ENCODE results near the gene NMT2.

The NMT2 gene

DNA sequence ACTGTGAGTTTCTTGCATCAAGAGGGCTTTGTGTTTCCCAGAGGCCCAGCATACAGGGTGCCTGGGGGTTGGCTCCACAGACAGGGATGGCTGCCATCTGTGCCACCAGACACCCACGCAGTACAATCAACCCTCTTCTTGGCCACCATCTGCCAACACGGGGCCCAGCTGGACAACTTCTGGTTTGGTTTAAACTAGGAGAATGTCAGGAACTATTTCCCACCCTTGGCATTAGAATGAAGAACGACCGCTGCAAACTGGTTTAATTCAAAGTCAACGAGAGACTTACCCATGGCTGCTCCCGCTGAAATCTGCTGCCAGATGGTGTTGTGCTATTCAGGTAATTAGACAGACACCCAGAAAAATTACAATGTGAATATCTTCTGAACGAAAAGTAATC lies 27.8 kb downstream of the NMT2 start:
- no peak for DNase-seq

DNA sequence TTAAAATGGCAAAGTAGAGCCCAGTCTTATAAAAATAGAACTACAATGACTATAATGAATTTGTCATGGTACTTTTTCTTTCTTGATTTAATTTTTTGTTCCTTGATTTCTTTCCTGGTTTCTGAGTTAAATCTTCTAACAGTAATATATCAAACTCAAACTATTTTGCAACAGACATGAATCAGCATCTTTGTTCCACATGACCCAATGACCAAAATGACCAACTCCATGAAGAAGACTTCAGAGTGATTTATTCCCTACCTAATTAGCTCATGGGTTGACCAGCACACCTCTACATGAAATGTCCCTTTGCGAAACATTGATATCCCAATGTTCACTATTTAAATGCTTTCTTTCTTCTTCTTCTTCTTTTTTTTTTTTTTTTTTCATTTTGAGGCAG lies 30.9 kb downstream of the NMT2 start:
- peak; percentile 7 to 39 (median 30) for DNase-seq

DNA sequence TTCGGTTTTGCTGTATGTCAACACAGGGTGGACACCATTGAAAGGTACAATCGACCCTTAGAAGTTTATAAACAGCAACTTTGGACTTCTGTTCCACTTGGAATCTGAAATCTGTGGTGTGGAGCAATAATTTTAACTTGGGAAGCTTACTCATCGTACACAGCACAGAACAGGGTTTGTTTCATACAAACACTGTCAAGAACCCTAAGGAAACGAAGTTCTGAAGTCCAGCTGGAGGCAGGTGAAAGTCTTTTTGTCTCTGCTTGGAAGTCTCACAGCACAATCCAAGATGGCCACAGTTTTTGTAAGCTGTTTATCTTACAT lies 31.5 kb downstream of the NMT2 start:
- DNase-seq: no peak

DNA sequence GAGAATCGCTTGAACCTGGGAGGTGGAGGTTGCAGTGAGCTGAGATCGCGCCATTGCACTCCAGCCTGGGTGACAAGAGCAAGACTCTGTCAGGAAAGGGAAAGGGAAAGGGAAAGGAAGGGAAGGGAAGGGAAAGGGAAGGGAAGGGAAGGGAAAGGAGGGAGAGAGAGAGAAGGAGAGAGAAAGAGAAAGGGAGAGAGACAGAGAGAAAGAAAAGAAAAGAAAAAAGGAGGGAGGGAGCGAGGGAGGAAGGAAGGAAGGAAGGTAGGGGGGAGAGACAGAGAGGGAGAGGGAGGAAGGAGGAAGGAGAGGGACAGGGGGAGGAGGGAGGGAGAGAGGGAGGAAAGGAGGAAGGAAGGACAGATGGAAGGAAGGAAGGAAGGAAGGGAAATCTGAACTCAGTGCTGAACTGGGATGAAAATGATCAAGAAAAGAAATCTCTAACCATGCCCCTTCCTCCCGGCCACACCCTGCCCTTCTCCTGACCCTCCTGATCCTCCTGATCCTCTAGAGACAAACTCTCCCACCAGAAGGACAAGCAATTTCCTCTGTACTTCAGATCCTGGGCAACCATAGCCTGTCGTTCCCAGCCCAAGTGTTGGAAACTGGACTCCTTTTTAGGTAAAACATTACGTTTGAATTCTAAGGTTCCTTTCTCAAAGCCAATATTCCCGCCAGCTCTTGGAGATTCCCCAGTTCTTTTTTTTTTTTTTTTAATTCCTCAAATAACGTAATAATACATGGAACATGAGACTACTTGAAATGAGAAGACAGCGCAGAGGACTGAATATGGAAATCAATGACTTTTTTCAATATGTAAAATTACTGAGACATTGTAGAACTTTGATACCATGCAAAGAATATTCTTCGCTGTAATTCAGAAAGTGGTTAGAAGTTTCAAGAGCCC lies 32.1 kb downstream of the NMT2 start:
- DNase-seq: no peak

DNA sequence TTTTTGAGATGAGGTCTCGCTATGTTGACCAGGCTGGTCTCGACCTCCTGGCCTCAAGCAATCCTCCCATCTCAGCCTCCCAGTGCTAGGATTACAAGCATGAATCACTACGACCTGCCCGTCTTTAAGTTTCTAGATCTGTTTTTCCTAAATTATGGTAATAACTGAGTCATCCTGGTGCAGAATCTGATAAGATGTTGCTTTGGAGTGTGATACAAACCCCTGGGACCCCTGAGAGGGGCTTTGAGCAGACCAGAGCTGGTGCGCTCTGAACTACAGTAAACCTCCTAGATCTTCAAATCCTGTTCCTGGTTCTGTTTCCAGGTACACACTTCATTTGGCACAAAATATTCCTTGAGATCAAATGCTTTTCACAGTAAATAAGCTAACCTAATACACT lies 37.2 kb downstream of the NMT2 start:
- no peak for DNase-seq

DNA sequence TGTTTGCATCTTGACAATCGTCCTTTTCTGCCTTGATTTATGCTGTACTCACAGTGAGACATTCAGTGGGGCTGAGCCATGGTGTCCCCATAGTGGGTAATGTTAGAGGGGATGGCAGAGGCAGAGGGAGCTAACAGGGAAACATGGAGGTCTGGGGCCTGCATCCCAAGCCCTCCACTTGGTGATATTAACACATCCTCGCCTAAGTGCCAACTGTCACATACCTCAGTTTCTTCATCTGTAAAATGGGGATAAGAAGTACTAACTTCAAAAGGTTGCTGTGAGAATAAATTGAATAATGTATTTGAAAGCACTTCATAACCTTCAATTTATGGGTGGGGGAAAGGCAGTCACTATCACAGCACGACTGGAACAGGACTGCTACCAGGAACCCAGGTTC lies 43.6 kb downstream of the NMT2 start:
- no peak for DNase-seq

DNA sequence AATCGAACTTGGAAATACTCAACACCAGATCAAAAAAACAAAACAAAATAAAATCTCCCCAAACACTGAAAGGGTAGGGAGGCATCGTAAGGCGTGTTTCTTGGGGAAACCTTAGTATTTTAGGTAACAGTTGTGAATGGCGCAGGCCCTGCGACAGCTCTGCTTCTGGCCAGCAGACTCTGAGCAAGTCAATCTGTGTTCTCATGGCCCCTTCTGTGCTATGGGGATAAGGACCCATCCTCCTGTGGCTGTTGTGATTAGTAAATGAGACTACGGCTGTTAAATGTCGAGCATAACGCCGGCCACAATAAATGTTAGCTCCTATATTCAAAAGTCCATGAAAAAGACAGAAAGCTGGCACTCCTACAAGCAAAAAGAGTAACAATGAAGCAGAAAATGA lies 44.3 kb downstream of the NMT2 start:
- DNase-seq: no peak

DNA sequence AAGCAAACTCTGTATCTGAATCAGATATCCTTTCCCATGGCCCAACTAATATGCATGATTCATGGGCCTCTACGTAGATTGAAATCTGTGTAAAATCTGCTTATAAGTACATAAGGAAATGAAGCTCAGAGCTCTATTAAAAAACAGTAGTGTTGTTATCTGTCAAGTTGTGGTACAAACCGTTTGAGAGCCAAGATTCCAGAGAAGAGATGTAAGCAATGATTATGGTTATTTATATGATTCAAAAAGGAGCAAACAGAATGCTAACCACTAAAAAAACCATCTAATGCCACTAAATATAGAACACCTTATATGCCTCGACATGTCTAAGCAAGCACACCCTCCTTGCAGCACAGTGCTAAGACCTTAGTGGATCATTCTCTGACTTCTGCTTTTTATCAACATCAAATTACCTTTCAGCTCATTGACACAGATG lies 44.7 kb downstream of the NMT2 start:
- DNase-seq: no peak

DNA sequence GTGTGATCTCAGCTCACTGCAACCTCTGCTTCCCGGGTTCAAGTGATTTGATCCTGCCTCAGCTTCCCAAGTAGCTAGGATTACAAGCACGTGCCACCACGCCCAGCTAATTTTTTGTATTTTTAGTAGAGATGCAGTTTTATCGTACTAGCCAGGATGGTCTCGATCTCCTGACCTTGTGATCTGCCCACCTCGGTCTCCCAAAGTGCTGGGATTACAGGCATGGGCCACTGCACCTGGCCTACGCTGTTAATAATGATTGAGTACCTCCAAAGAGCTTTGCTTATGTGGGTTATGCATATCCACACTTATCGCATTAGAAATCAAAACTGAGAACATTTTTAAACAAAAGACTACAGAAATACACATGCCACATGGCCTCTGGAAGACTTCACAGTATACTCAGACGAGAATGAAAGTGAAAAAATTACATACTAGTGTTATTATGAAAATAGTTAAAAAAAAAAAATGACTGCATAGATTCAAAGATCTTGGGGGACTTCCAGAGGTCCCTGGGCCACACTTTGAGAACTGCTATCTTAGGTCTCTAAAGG lies 45.9 kb downstream of the NMT2 start:
- no peak for DNase-seq

DNA sequence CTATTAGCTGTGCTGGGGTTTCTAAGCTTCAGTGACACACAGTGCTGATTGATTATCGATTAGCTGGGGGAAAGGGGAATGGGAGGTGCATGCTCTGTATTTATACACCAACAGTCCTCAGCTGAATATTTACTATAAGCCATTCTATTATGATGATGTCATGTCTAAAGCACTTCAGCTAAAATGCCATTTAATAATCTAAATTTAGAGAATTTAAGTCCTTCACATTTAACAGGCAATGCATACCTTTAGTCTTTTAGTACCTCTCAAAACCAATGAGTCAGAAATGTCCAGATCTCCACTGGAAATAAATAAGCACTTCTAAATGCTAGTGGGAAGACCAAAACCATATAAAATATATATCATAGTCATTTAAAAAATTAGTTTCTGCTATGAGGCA lies 46.8 kb downstream of the NMT2 start:
- DNase-seq: no peak

DNA sequence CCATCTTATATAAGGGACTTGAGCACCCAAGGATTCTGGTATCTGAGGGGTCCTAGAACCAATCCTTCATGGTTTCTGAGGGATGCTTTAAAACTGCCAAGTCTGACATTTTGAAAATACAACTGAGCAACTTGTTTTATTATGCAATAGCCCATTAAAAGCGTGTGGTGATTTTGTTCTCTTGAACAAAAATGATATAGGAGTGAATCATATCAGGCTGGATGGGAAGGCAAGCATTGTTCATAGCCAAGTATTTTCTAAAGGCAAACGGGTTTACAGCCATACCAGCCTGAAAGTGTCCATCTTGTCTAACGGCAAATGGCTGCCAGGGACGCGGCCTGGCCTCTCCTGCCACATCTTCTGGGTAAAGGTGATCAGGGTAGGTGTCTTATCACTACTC lies 48.0 kb downstream of the NMT2 start:
- DNase-seq: no peak

DNA sequence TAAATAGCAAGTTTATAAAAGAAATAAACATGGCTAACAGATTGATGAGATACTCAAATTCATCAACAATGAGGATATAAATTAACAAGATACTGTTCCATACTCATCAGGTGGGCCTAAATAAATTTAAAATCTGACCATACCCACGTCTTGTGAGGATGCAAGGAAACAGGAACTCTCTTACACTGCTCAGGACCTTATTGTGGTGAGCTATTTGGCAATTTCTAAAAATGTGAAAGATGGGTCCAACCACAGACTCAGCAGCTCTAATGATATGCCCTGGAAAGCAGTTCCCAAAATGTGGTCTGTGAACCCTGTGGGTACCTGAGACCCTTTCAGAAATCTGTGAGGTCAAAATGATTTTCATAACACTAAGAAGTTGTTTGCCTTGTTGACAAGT lies 49.9 kb downstream of the NMT2 start:
- DNase-seq: no peak

DNA sequence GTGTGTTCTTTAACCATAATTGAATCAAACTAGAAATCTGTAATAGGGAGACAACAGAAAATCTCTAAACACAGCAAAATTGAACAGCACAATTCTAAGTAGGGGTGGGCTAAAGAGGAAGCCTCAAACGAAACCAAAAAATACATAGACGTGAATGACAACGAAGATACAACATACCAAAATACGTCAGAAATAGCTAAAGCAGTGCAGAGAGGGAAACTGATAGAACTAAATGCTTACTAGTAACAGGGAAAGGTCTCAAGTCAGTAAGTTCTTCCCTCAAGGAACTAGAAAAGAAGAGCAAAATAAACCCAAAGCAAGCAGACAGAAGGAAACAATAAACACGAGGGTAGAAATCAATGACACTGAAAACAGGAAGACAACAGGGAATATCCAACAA lies 52.3 kb downstream of the NMT2 start:
- DNase-seq: no peak

DNA sequence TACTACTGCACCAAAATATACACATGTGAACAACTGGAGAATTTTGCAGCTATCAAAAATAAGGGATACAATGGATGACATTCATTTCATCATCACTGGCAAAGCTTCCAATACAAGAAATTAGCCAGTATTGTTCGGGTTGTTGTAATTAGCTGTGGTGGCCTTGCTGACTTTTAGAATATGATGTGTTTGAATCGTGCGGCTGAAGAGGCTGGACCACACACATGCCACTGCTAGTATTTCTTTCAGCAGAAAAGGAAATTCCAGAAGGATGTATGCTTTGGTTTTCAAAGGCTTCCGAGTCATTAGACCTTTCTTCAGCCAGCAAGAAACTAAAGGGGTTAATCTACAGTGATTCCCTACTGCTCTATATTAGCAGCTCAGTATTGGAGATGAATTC lies 54.7 kb downstream of the NMT2 start:
- DNase-seq: no peak

DNA sequence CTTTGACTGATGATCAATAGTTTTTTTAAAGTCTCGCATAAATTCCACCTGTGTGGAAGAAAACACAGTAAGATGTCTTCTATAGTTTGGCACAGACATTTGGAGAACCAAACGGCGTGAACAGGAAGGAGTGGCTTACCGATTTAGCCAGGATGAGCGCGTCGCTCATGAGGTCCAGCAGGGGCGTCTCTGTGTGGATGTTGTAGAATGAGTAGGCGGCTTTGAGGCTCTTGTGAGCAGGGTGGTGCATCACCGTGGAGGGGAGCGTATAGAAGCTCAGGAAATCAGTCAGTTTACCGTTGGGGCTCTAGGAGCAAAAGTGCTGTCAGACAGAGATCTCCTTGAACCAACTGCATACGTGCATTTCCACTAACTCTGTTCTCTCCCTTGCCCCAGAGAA lies 55.8 kb downstream of the NMT2 start:
- DNase-seq: no peak

DNA sequence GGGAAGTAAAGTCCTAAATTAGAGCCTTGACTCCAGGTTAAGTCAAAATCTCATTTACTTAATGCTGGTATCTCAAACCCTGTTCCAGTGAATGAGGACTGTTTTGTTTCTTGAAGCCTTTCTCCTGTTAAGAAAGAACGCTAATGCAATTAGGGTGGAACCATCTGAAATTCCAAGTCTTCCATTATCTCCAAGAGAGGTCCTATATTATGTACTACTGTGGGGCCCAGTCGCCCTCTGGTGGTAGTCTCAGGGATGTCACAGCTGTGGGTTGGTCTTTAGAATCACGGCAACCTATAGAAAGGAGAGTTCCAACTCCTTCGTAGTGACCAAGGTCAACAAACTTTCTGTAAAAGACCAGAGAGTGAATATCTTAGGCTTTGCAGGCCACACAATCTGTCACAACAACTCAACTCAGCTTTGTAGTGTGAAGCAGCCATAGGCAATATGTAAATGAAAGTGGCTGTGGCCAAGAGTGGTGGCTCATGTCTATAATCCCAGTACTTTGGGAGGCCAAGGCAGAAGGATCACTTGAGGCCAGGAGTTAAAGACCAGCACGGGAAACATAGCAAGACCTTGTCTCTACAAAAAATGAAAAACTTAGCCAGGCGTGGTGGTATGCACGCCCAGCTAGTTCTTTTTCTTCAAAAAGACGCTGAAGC lies 62.0 kb downstream of the NMT2 start:
- peak; percentile 78 to 85 (median 85) for DNase-seq

DNA sequence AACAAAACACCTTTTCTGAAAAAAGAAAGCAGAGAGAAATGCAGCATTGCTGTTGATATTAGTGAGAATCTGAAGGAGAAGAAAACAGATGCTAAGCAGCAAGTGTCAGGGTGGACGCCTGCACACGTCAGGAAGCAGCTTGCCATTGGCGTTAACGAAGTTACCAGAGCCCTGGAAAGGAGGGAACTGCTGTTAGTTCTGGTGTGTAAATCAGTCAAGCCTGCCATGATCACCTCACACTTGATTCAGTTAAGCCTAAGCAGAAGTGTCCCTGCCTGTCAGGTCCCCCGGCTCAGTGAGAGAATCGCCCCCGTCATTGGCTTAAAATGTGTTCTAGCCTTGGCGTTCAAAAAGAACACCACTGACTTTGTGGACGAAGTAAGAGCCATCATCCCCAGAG lies 65.0 kb downstream of the NMT2 start:
- DNase-seq: no peak

DNA sequence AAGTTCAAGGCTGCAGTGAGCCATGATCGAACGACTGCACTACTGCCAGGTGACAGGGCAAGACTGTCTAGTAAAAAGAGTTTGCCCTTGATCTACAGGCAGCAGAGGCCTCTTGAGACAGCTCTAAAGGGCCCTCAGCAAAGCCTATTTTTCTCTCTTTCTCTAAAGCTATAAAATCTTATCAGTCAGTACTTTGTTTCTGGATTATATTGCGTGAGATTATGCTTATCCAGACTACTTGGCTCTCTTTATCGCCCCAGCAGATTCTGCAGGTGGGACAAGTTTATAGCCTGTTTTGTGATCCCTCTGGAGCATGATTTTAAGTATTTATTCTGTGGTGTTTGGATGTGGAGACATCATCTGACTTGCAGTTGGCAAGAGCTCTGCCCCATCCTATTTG lies 68.6 kb downstream of the NMT2 start:
- DNase-seq: no peak

DNA sequence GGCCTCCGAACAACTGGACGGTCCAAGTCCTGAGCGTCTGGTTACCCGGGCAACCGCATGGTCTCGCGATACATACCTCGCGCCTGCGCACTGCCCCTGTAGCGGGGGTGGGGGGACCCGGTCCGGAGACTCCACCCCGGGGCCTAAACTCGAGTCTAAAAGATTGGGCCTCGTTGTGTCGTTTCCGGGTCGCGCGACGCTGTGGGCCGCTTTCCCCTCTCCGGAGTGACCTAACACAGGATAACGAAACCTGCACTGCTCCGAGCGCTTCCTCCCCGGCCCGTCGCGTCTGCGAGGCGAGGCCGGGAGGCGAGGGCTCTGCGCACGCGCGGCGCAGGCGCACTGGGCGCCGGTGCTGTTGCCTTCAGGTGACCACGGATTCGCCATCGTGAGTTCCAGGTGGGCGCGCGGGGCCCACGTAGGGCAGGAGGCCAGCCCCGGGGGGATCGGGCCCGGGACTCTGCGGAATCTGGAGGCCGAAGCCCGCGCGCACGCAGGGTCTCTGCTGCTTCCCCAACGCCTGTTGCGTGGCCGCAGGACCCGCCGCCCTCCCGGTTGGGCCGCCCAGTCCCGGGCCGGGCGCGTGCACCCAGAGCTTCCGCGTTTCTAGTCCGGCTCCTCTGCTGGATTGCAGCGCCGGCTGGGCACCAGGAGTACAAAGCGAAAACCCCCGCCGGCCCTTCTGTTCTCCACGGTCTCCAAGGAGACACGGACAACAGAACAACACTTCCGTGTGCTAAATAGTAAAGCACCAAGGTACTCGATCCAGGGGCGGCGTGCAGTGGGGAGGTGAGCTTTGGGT lies 71.3 kb downstream of the NMT2 start, which contains the start of gene RPP38:
Gene RPP38 (plus strand): TSS at position 345 of the 802 bp plus-strand sequence. CDS start 5,960 bp downstream, outside the sequence.
- DNase-seq: peak; percentile 97 to 99 (median 98)

DNA sequence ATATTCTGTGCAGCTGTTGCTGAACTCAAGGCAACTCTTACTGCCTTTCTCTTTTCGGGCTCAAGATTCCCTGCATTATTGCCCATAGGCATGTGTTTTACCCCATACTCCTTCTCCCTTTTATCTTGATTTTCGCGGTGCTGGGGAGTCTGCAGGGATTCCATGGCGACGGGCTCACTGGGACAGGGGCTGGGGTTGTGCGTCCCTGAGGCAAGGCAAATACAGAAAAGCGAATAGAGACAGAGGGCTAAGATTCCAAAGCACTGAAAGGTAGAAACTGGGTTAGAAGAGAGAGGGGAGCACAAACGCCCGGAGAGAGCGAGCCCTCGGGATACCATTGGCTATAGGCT lies 71.9 kb downstream of the NMT2 start:
- peak in 1 of 3 donors; percentile 5 for DNase-seq

DNA sequence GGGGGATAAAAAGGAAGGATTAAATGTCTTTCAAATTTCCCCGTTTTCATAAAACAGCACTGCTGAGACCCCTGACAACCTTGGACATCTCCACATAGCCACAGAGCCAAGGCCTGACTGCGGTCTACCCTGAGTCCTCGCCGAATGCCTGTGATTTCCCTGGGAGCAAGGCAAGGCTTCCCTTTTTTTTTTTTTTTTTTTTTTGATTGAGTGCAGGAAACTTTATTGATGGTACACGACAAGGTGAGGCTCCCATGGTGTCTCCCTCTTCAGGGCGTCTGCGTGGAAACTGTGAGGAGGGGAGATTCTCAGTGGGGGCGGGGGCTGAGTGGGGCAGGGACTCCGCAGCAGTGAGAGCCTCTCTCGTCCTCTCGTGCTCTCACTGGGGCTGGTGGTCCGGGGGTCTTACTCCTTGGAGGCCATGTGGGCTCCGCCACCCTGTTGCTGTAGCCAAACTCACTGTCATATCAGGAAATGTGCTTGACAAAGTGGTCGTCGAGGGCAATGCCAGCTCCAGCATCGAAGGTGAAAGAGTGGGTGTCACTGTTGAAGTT lies 75.6 kb downstream of the NMT2 start:
- no peak for DNase-seq

DNA sequence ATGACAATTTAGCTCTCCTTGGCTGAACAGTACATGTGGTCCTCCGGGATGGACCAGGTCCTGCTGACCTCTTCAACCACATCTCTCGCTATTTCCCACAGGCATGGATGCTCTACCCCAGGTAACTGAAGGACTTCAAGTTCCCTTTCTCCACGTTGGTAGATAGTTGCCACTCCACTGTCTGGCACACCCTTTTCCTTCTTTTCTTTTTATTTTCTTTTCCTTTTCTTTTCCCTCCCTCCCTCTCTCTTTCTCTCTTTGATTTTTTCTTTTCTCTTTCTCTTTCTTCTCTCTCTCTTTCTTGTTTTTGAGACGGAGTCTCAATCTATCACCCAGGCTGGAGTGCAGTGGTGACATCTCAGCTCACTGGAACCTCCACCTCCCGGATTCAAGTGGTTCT lies 77.1 kb downstream of the NMT2 start:
- no peak for DNase-seq
